ENCODE measurements around the gene PDXP. TPM values are rescaled to one million over a fixed set of nuclear protein-coding genes. Genes with fewer than 3 reads are reported as not detected.

PDXP gene
- total and polyA plus RNA-seq, 2 of the 4 experiments (the other 2 are of a cell fraction): 5.4 to 24.1 TPM

DNA sequence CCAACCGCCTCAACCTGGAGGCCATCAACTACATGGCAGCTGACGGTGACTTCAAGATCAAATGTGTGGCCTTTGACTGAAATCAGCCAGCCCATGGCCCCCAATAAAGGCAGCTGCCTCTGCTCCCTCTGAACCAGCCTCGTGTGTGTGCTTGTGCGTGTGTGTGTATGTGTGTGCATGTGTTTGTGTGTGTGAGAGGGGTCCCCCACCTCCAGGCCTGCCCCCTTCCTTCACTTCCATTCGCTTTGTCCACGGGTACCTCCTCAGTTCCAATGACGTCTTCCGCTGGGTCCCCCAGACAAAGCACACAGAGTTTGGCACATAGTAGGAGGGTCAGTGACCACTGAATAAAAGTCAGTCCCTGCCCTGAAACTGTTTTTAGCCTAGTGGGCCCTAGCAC is 21.1 kb downstream of the PDXP start:
- Histone ChIP-seq H4K5ac (ENCODE audit: low read depth, low read length) (no peak overlapping the region), H3K79me1 (ENCODE audit: low read depth in 1 of 2, low read length in 2 of 2) (peaks cover 8 to 39% of the 10 kb centered on the region in 2 experiments; a peak in 3 of 4 replicates), H3K14ac (replicated peaks; ENCODE audit: low read depth, low read length) (no peak overlapping the region), H3K9me3 (ENCODE audit: control insufficient read depth, insufficient read depth, low read length) (no peaks in the 10 kb centered on the region), H3K23ac (ENCODE audit: low read depth, low read length) (peak overlapping the region; percentile 10; the same call in 1 of the 2 replicates), H2BK15ac (ENCODE audit: low read depth, low read length) (no peak overlapping the region), H3K9ac (ENCODE audit: low read depth, low read length) (no peak overlapping the region), H3K18ac (ENCODE audit: low read depth, low read length) (no peak overlapping the region), H2BK20ac (ENCODE audit: low read depth, low read length) (no peak overlapping the region), H4K20me1 (ENCODE audit: insufficient read depth, low read length) (peaks cover 68% of the 10 kb centered on the region), H3K9me1 (ENCODE audit: insufficient read depth, low read length) (no peaks in the 10 kb centered on the region), H3K4me2 (ENCODE audit: low read depth, low read length) (no peak overlapping the region), H3K4me1 (ENCODE audit: control insufficient read depth, insufficient read depth, low read length) (peaks cover 17% of the 10 kb centered on the region), H3K4ac (ENCODE audit: low read depth, low read length) (no peak overlapping the region; the same call in 1 of the 2 replicates), H2BK120ac (ENCODE audit: low read depth, low read length) (no peak overlapping the region), H2AK5ac (ENCODE audit: low read depth, low read length) (peak overlapping the region; percentile 16; the same call in 1 of the 2 replicates), H4K8ac (ENCODE audit: low read depth in 2 of 2, low read length in 2 of 2) (peak overlapping the region in 1 of 2 experiments; percentile 44; a peak in 1 of 4 replicates), H3K36me3 (ENCODE audit: control insufficient read depth, insufficient read depth, low read length) (peaks cover 28% of the 10 kb centered on the region), H3K4me3 (ENCODE audit: insufficient read depth, low read depth, low read length) (no peak overlapping the region), H4K91ac (ENCODE audit: insufficient read depth, low read depth, low read length) (no peak overlapping the region), H2AK9ac (replicated peaks; ENCODE audit: low read depth, low read length, poor library complexity) (peak overlapping the region; percentile 23), H2BK5ac (ENCODE audit: low read depth, low read length, poor library complexity, severe bottlenecking) (peak overlapping the region; percentile 4), H2AFZ (replicated peaks; ENCODE audit: low read length, poor library complexity) (no peak overlapping the region), H3K27me3 (ENCODE audit: control insufficient read depth, insufficient read depth, low read length) (no peaks in the 10 kb centered on the region), H3K56ac (ENCODE audit: extremely low read depth, insufficient read depth, low read length) (no peak overlapping the region), H3K27ac (ENCODE audit: insufficient read depth, low read length) (peak overlapping the region; percentile 8; the same call in 1 of the 2 replicates)
- intact Hi-C loops (cut with micrococcal nuclease) (loop anchor here (5.0 kb wide), 2 partner anchors 113 to 132 kb away; no protein-coding TSS in a partner anchor), dilution Hi-C loops (cut with HindIII; ENCODE audit: low sequenced_read_pairs, unreplicated experiment) (no loop called here), in situ Hi-C loops (cut with MboI; ENCODE audit: low sequenced_read_pairs) (loop anchor here (5.0 kb wide), 1 partner anchor 32 kb away; no protein-coding TSS in a partner anchor)
- ChIA-PET CTCF (no interaction called here), POLR2A (ENCODE audit: unreplicated experiment) (interaction anchor here (1.0 kb wide), 1 partner anchor 36 kb away, joined by 6 read pairs; no protein-coding TSS in a partner anchor)
- TF ChIP-seq RFX5 (IDR thresholded peaks at IDR 0.05; ENCODE audit: low read depth, low read length) (no peak), SMC3 (IDR thresholded peaks at IDR 0.05; ENCODE audit: low read depth, low read length) (no peak), FOS (IDR thresholded peaks at IDR 0.05; ENCODE audit: low read depth, low read length) (no peak), ELK1 (IDR thresholded peaks at IDR 0.05; ENCODE audit: borderline replicate concordance, low read depth, low read length) (no peak), POLR2A (IDR thresholded peaks at IDR 0.05; ENCODE audit: low read depth, low read length) (no peak)
- TF ChIP-seq, protein P1, sequence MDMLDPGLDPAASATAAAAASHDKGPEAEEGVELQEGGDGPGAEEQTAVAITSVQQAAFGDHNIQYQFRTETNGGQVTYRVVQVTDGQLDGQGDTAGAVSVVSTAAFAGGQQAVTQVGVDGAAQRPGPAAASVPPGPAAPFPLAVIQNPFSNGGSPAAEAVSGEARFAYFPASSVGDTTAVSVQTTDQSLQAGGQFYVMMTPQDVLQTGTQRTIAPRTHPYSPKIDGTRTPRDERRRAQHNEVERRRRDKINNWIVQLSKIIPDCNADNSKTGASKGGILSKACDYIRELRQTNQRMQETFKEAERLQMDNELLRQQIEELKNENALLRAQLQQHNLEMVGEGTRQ (IDR thresholded peaks at IDR 0.05; ENCODE audit: low read depth, low read length): no peak
- DNase-seq (no peak), ATAC-seq (ENCODE audit: low read depth) (no peak)
- no TSS peak for BruUV-seq (replicated peaks)
- 91% methylated on average over 6 of the region's 8 CpGs; no CpG with 5 or more reads in 1 of the 2 experiments for whole genome bisulfite sequencing, 2 experiments (ENCODE audit: extremely low coverage in 2 of 2, insufficient read length in 1 of 2)
